Kidney epithelial cell (primary cell): ENCODE data around the gene LGALS14. TPM values are rescaled to one million over a fixed set of nuclear protein-coding genes. Genes with fewer than 3 reads are reported as not detected.
"Not testable (repeated sequence)": the region's sequence is repeated elsewhere in the genome, so short reads cannot be mapped to it uniquely, and the experiment has no call there.

ENCODE experiments used
- DNase-seq: peaks from one replicate; pipeline ENCODE4 v3.0.0-alpha.2; 2010; ENCODE audit warnings: low read depth
- H3K27me3 ChIP-seq: 2 replicates; pipeline ENCODE4 v1.6.0; 2011; ENCODE audit warnings: low read length; ENCODE audit not compliant: control insufficient read depth, insufficient read depth
- H3K36me3 ChIP-seq: 2 replicates; pipeline ENCODE4 v1.5.1; 2011; ENCODE audit warnings: low read length; ENCODE audit not compliant: control insufficient read depth, insufficient read depth
- H3K4me3 ChIP-seq: 2 replicates; pipeline ENCODE4 v1.5.1; 2011; ENCODE audit warnings: low read depth, mild to moderate bottlenecking, control low read depth, low read length
- CTCF ChIP-seq: IDR thresholded peaks from 2 replicates; pipeline ENCODE4 v1.5.1; 2011; ENCODE audit warnings: mild to moderate bottlenecking, moderate library complexity, low read length, control low read depth, inconsistent platforms; ENCODE audit not compliant: insufficient read depth, poor library complexity, severe bottlenecking
- total RNA-seq: library from RNA; depleted of rRNA; stranded (reverse); fragments of >200 nt; gene quantifications from 2 replicates; pipeline ENCODE4 v1.2.3, GENCODE V29; 2015

Gene LGALS14
- total RNA-seq, 1 donor from 2014 or later, result not detected

DNA sequence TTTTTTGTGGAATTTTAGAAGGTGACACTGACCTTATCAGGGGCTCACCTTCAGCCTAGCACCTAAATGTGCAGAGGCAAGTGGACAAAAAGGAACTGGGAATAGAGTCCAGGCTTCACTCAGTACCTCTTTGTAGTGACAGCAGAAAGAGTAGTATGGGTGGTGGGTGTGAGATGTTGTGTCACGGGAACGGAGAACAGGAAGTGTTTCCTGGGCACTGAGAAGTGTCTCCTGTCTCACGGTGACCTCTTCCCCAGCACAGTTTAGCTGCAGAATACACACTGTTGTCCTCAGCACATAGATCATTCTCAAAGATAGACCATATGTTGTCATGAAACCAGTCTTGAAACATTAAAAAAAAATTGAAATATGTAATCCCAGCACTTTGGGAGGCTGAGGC is 17.5 kb upstream of the LGALS14 start:
- no peak for TF ChIP-seq CTCF
- H3K36me3 ChIP-seq, result no peaks in the 10 kb centered on the region
- H3K4me3 ChIP-seq, result no peak overlapping the region
- no peak for DNase-seq
- H3K27me3 ChIP-seq, result no peaks in the 10 kb centered on the region

DNA sequence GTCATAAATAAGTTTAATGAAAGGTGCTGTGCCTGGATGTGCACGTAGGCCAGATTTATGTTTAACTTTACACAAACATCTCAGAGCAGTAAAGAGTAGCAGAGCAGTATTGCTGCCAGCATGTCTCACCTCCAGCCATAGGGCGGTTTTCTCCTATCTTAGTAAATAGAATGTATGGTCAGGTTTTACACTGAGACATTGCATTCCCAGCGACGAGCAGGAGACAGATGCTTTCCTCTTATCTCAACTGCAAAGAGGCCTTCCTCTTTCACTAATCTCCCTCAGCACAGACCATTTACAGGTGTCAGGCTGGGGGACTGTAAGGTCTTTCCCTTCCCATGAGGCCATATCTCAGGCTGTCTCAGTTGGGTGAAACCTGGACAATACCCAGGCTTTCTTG is 15.6 kb upstream of the LGALS14 start:
- H3K4me3 ChIP-seq, DNase-seq, H3K36me3 ChIP-seq, H3K27me3 ChIP-seq: not testable (repeated sequence)

DNA sequence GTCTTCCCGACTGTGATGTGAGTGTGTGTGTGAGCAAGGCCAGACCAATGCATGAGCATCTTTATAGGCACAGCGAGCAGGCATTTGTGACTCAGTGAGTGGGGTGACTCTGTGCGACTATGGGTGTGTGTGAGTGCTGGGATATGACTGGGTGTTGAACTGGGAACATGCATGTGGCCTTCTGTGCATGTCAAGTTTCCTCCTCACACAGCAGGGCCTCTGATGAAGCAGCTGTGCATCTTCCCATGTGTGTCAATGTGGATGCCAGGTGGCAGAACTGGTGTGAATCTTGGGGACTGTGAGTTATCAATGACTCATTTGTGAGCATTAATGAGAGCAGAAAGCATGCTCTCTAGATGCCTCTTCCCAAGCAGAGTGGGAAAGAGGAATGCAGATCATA is 12.1 kb upstream of the LGALS14 start:
- TF ChIP-seq CTCF, result no peak
- DNase-seq, result no peak

DNA sequence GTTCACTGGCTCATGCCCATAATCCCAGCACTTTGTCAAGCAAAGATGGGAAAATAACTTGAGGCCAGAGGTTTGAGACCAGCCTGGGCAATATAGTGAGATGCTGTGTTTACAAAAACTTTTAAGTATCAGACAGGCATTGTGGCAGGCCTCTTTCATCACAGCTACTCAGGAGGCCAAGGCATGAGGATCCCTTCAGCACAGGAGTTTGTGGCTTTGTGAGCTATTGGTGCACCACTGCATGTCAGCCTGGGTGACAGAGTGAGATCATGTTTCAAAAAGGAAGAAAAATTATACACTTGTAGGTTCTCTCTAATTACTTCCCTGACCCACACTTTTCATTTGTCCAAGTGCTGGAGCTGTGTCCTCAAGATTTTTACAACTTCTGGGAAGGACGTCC is 11.5 kb upstream of the LGALS14 start:
- Histone ChIP-seq H3K4me3 (no peak overlapping the region), H3K36me3 (no peaks in the 10 kb centered on the region), H3K27me3 (no peaks in the 10 kb centered on the region)
- TF ChIP-seq CTCF, result no peak
- DNase-seq, result no peak

More for the DNA sequence above, 12.1 kb upstream of the LGALS14 start:
- no peaks in the 10 kb centered on the region for H3K36me3 ChIP-seq
- no peak overlapping the region for H3K4me3 ChIP-seq
- H3K27me3 ChIP-seq, result no peaks in the 10 kb centered on the region

GRCh38 chr19:39695759-39696158 is 8.5 kb upstream of the LGALS14 start:
- TF ChIP-seq CTCF, result no peak
- no peaks in the 10 kb centered on the region for H3K36me3 ChIP-seq
- no peak for DNase-seq
- H3K27me3 ChIP-seq, result no peaks in the 10 kb centered on the region
- H3K4me3 ChIP-seq, result no peak overlapping the region

GRCh38 chr19:39696387-39696786 is 7.9 kb upstream of the LGALS14 start:
- no peaks in the 10 kb centered on the region for H3K36me3 ChIP-seq
- no peak for TF ChIP-seq CTCF
- no peak for DNase-seq
- no peaks in the 10 kb centered on the region for H3K27me3 ChIP-seq
- no peak overlapping the region for H3K4me3 ChIP-seq
